Caco-2 (cell line): ENCODE data around the gene POLD2. TPM values are rescaled to one million over a fixed set of nuclear protein-coding genes. Genes with fewer than 3 reads are reported as not detected.

Source experiments
- BruUV-seq: library from RNA; stranded (reverse); fragments of 400-500 nt; replicated peaks from 2 replicates; lab custom pipeline; 2021; lab: Mats Ljungman, UMichigan
- CTCF ChIA-PET: fragments of 300-600 bp; sonication (Branson Sonifier 250); formaldehyde crosslinking; loops from one replicate; lab custom pipeline; 2022; ENCODE audit warnings: antibody characterized with exemption; lab: Charles Lee
- POLR2A ChIA-PET: fragments of 300-600 bp; sonication (Branson Sonifier 250); formaldehyde crosslinking; loops from one replicate; lab custom pipeline; 2022; ENCODE audit warnings: antibody characterized with exemption; lab: Charles Lee
- DNase-seq, 2 experiments: peaks; one replicate each; pipeline versions ENCODE4 v3.0.0 to v3.0.0-alpha.2; 2020 to 2022
- H3K27me3 ChIP-seq: replicated peaks from 2 replicates; pipeline ENCODE4 v1.6.0; 2011; ENCODE audit warnings: low read length; ENCODE audit not compliant: control insufficient read depth, insufficient read depth
- H3K36me3 ChIP-seq: 2 replicates; pipeline ENCODE4 v1.5.1; 2011; ENCODE audit warnings: low read length; ENCODE audit not compliant: control insufficient read depth, insufficient read depth
- H3K4me1 ChIP-seq: fragments of 250-450 bp; sonication (Bioruptor Pico); 2 replicates; pipeline ENCODE4 v1.5.1; 2020; ENCODE audit warnings: mild to moderate bottlenecking
- H3K4me3 ChIP-seq: 2 replicates; pipeline ENCODE4 v1.5.1; 2011; ENCODE audit warnings: low read depth, mild to moderate bottlenecking, control low read depth, low read length
- H3K9me3 ChIP-seq: fragments of 250-450 bp; sonication (Bioruptor Pico); 2 replicates; pipeline ENCODE4 v1.5.1; 2020; ENCODE audit warnings: mild to moderate bottlenecking, moderate library complexity
- H3K27ac Mint-ChIP-seq: one replicate; pipeline ENCODE4 v1.8.0; 2022; ENCODE audit warnings: mixed read lengths; ENCODE audit not compliant: unreplicated experiment
- H3K27me3 Mint-ChIP-seq: one replicate; pipeline ENCODE4 v1.8.0; 2022; ENCODE audit warnings: mixed read lengths; ENCODE audit not compliant: insufficient read depth, unreplicated experiment
- H3K36me3 Mint-ChIP-seq: one replicate; pipeline ENCODE4 v1.8.0; 2022; ENCODE audit warnings: mild to moderate bottlenecking, mixed read lengths; ENCODE audit not compliant: insufficient read depth, unreplicated experiment
- H3K4me1 Mint-ChIP-seq: one replicate; pipeline ENCODE4 v1.8.0; 2022; ENCODE audit warnings: low read depth, mixed read lengths; ENCODE audit not compliant: unreplicated experiment
- H3K4me3 Mint-ChIP-seq: one replicate; pipeline ENCODE4 v1.8.0; 2022; ENCODE audit warnings: mild to moderate bottlenecking, moderate library complexity, mixed read lengths; ENCODE audit not compliant: unreplicated experiment
- H3K9me3 Mint-ChIP-seq: one replicate; pipeline ENCODE4 v1.8.0; 2022; ENCODE audit warnings: mixed read lengths; ENCODE audit not compliant: unreplicated experiment
- CTCF ChIP-seq, 2 experiments: fragments of 200-600 bp in 1 of 2; IDR thresholded peaks; 1 replicate in 1 of 2; 2 replicates in 1 of 2; pipeline versions ENCODE4 v1.5.1 to v1.8.0; 2011 to 2022; ENCODE audit warnings: antibody characterized with exemption in 1 of 2, control low read depth in 1 of 2, inconsistent platforms in 1 of 2, low read depth in 1 of 2, low read length in 1 of 2, mild to moderate bottlenecking in 1 of 2, moderate library complexity in 1 of 2; ENCODE audit not compliant: insufficient read depth in 1 of 2, severe bottlenecking in 1 of 2, unreplicated experiment in 1 of 2
- intact Hi-C: fragments of 100-400 bp; cut with micrococcal nuclease; formaldehyde crosslinking; loops from one replicate; pipeline ENCODE4 v1.10.0; 2022; ENCODE audit not compliant: unreplicated experiment
- total RNA-seq: library from RNA; stranded (reverse); gene quantifications from 2 replicates; pipeline ENCODE4 v1.2.3, GENCODE V29; 2022

POLD2 gene
- total RNA-seq, 1 experiment from 2014 or later, result 140 TPM

- no peaks in the 10 kb centered on the region for H3K9me3 Mint-ChIP-seq
- H3K36me3 Mint-ChIP-seq, result peaks cover 39% of the 10 kb centered on the region
- no TSS peak for BruUV-seq
- no peak for DNase-seq
- ChIA-PET POLR2A (no interaction called here), CTCF (interaction anchor here (0.6 kb wide), 1 partner anchor 87 kb away, joined by 12 read pairs; no protein-coding TSS in a partner anchor)
- peak overlapping the region; percentile 64 for H3K4me3 Mint-ChIP-seq
- Histone ChIP-seq H3K4me3 (no peak overlapping the region), H3K4me1 (no peaks in the 10 kb centered on the region), H3K9me3 (no peaks in the 10 kb centered on the region), H3K27me3 (no peaks in the 10 kb centered on the region), H3K36me3 (no peaks in the 10 kb centered on the region; the same call in none of the 2 replicates)
- TF ChIP-seq CTCF (IDR thresholded peaks at IDR 0.05; ENCODE audit: insufficient read depth in 1 of 2, low read depth in 1 of 2, low read length in 1 of 2, severe bottlenecking in 1 of 2, unreplicated experiment in 1 of 2), result no peak
- intact Hi-C loops, result no loop called here
- H3K4me1 Mint-ChIP-seq, result no peaks in the 10 kb centered on the region
- H3K27ac Mint-ChIP-seq, result no peak overlapping the region
- H3K27me3 Mint-ChIP-seq, result no peaks in the 10 kb centered on the region
Observed at GRCh38 chr7:44113764-44114354, 9.5 kb downstream of the POLD2 start.

- Histone ChIP-seq H3K4me1 (no peaks in the 10 kb centered on the region), H3K36me3 (no peaks in the 10 kb centered on the region; the same call in none of the 2 replicates), H3K9me3 (no peaks in the 10 kb centered on the region), H3K27me3 (no peaks in the 10 kb centered on the region), H3K4me3 (no peak overlapping the region)
- H3K36me3 Mint-ChIP-seq, result peaks cover 36% of the 10 kb centered on the region
- H3K4me3 Mint-ChIP-seq, result peak overlapping the region; percentile 64
- no peaks in the 10 kb centered on the region for H3K9me3 Mint-ChIP-seq
- no peaks in the 10 kb centered on the region for H3K4me1 Mint-ChIP-seq
- BruUV-seq, result no TSS peak
- no peak for TF ChIP-seq CTCF (IDR thresholded peaks at IDR 0.05; ENCODE audit: insufficient read depth in 1 of 2, low read depth in 1 of 2, low read length in 1 of 2, severe bottlenecking in 1 of 2, unreplicated experiment in 1 of 2)
- no peaks in the 10 kb centered on the region for H3K27me3 Mint-ChIP-seq
- no peak for DNase-seq
- H3K27ac Mint-ChIP-seq, result no peak overlapping the region
- intact Hi-C loops, result no loop called here
- ChIA-PET CTCF (interaction anchor here (1.3 kb wide), 1 partner anchor 41 kb away, joined by 3 read pairs; no protein-coding TSS in a partner anchor), POLR2A (interaction anchor here (1.5 kb wide), 1 partner anchor 10 kb away, joined by 5 read pairs; the partner anchor contains the start of gene POLD2)
Observed at GRCh38 chr7:44112997-44113763, 10.2 kb downstream of the POLD2 start.

- H3K36me3 ChIP-seq, result no peaks in the 10 kb centered on the region; the same call in 1 of the 2 replicates
- DNase-seq, result peak in 1 of 2 experiments; percentile 30
- Mint-ChIP-seq H3K4me3 (peak overlapping the region; percentile 64), H3K27ac (no peak overlapping the region), H3K36me3 (peaks cover 31% of the 10 kb centered on the region), H3K4me1 (no peaks in the 10 kb centered on the region), H3K27me3 (no peaks in the 10 kb centered on the region), H3K9me3 (no peaks in the 10 kb centered on the region)
- H3K9me3 ChIP-seq, result no peaks in the 10 kb centered on the region
- no peaks in the 10 kb centered on the region for H3K27me3 ChIP-seq
- ChIA-PET CTCF (interaction anchor here (1.3 kb wide), 1 partner anchor 40 kb away, joined by 3 read pairs; no protein-coding TSS in a partner anchor), POLR2A (interaction anchor here (1.5 kb wide), 1 partner anchor 10 kb away, joined by 5 read pairs; the partner anchor contains the start of gene POLD2)
- H3K4me1 ChIP-seq, result no peaks in the 10 kb centered on the region
- BruUV-seq, result no TSS peak
- no peak overlapping the region for H3K4me3 ChIP-seq
- intact Hi-C loops, result no loop called here
- no peak for TF ChIP-seq CTCF (IDR thresholded peaks at IDR 0.05; ENCODE audit: insufficient read depth in 1 of 2, low read depth in 1 of 2, low read length in 1 of 2, severe bottlenecking in 1 of 2, unreplicated experiment in 1 of 2)
Observed at GRCh38 chr7:44112231-44112996, 10.9 kb downstream of the POLD2 start.
